GM23248 (cell line): ENCODE measurements around the gene SIVA1. TPM values are rescaled to one million over a fixed set of nuclear protein-coding genes. Genes with fewer than 3 reads are reported as not detected.
"Not testable (repeated sequence)": the region's sequence is repeated elsewhere in the genome, so short reads cannot be mapped to it uniquely, and the experiment has no call there.

Experiments used
- DNase-seq: peaks from one replicate; pipeline ENCODE4 v3.0.0-alpha.2; 2015
- H2AFZ ChIP-seq: fragments of 200-600 bp; sonication (generic); 2 replicates; pipeline ENCODE4 v1.6.1; 2016; ENCODE audit warnings: antibody characterized with exemption
- H3F3A ChIP-seq: fragments of 200-600 bp; sonication (generic); 2 replicates; pipeline ENCODE4 v1.6.1; 2016; ENCODE audit warnings: mild to moderate bottlenecking, antibody characterized with exemption, mixed run types; ENCODE audit not compliant: insufficient read depth
- H3K27ac ChIP-seq: fragments of 200-600 bp; sonication (generic); 2 replicates; pipeline ENCODE4 v1.5.1; 2016; ENCODE audit warnings: mild to moderate bottlenecking
- H3K27me3 ChIP-seq: fragments of 200-600 bp; sonication (generic); replicated peaks from 2 replicates; pipeline ENCODE4 v1.6.1; 2016; ENCODE audit warnings: mild to moderate bottlenecking; ENCODE audit not compliant: insufficient read depth
- H3K36me3 ChIP-seq: fragments of 200-600 bp; sonication (generic); 2 replicates; pipeline ENCODE4 v1.6.1; 2016; ENCODE audit warnings: low read depth, mild to moderate bottlenecking
- H3K4me1 ChIP-seq: fragments of 200-600 bp; sonication (generic); 2 replicates; pipeline ENCODE4 v1.6.1; 2016; ENCODE audit warnings: mild to moderate bottlenecking; ENCODE audit not compliant: insufficient read depth
- H3K4me2 ChIP-seq: fragments of 200-600 bp; sonication (generic); one replicate; pipeline ENCODE4 v1.6.1; 2016; ENCODE audit warnings: mild to moderate bottlenecking; ENCODE audit not compliant: unreplicated experiment
- H3K4me3 ChIP-seq: fragments of 200-600 bp; sonication (generic); 2 replicates; pipeline ENCODE4 v1.5.1; 2016; ENCODE audit warnings: mild to moderate bottlenecking
- H3K79me2 ChIP-seq: fragments of 200-600 bp; sonication (generic); 2 replicates; pipeline ENCODE4 v1.6.1; 2016; ENCODE audit warnings: mild to moderate bottlenecking; ENCODE audit not compliant: insufficient read depth
- H3K9ac ChIP-seq: fragments of 200-600 bp; sonication (generic); 2 replicates; pipeline ENCODE4 v1.6.1; 2016; ENCODE audit warnings: mild to moderate bottlenecking
- H3K9me2 ChIP-seq: fragments of 200-600 bp; sonication (generic); 2 replicates; pipeline ENCODE4 v1.6.1; 2016; ENCODE audit warnings: mixed run types, mild to moderate bottlenecking, moderate library complexity; ENCODE audit not compliant: insufficient read depth
- H3K9me3 ChIP-seq: fragments of 200-600 bp; sonication (generic); one replicate; pipeline ENCODE4 v1.6.1; 2017; ENCODE audit warnings: low read depth
- H4K20me1 ChIP-seq: fragments of 200-600 bp; sonication (generic); 2 replicates; pipeline ENCODE4 v1.6.0; 2016; ENCODE audit not compliant: insufficient read depth
- EZH2 ChIP-seq: fragments of 200-600 bp; sonication (generic); IDR thresholded peaks from 2 replicates; pipeline ENCODE4 v1.6.1; 2018; ENCODE audit warnings: antibody characterized with exemption, mild to moderate bottlenecking; ENCODE audit not compliant: insufficient read depth, poor library complexity, severe bottlenecking
- EZH2phosphoT487 ChIP-seq: fragments of 200-600 bp; sonication (generic); IDR thresholded peaks from 2 replicates; pipeline ENCODE4 v1.6.1; 2018; ENCODE audit warnings: antibody characterized with exemption, moderate library complexity, mild to moderate bottlenecking, low read depth; ENCODE audit not compliant: insufficient read depth
- WGBS, 2 experiments: methylation state at CpG; one replicate each; pipeline ENCODE4 v1.1.6; 2015 to 2017; ENCODE audit warnings: low lambda C conversion rate in 2 of 2, low coverage in 1 of 2; ENCODE audit errors: missing lambda C conversion rate in 2 of 2; 5-methylcytosine and 5-hydroxymethylcytosine counted together
- in situ Hi-C: fragments of 300-500 bp; cut with MboI; formaldehyde crosslinking; loops from 2 replicates; pipeline ENCODE4 v1.15.0; 2020
- polyA plus RNA-seq: library from polyadenylated mRNA; unstranded; fragments of >200 nt; fragmentation: Nextera tagmentation; extraction: Ambion mirVana; gene quantifications from 2 replicates; pipeline ENCODE4 v1.2.1, GENCODE V29; 2016
- total RNA-seq: library from RNA; depleted of rRNA; stranded (reverse); fragments of >200 nt; shearing (Covaris generic); gene quantifications from 2 replicates; pipeline ENCODE4 v1.2.3, GENCODE V29; 2014

SIVA1 gene
- total and polyA plus RNA-seq, 2 experiments from 2014 or later, result 132 to 174 TPM

DNA sequence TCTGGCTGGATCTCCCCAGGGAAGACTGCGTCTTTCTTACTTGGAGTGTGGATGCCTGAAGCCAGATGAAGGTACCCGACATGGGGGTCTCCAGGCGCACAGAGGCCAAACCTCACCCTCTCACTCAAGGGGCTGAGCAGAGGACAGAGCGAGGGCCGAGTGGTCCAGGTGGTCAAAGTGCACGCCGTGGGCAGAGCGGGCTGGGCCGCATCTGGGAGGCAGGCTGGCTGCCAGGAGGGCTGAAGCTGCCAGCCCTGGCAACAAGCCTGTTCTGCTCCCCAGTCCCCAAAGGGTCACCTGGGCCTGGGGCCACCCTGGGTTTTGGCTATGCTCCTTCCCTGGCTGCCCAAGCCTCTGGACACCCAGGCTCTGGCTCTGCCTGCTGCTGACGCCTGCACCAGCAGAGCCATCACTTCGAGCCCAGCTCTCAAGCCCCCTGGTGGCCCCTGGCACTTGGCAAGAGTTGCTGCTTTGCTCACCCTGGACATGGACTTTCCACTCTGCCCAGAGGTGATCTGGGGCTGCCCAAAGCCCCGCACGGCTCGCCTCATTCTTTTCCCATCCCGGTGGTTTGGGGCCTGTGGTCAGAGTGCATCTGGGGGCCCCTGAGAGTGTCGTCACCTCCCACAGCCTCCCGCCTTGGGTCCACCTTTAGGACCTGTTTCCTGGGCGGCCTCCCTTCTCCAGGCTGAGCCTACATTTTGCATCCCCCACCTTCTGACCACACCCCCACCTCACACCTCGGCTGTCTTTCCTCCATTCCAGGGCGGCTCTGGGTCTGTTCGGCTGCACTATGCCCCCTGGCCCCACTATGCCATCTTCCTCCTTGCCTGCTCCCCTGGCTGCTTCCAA is 26.1 kb upstream of the SIVA1 start:
- Histone ChIP-seq H3K36me3 (no peaks in the 10 kb centered on the region), H3K4me1 (peaks cover 8% of the 10 kb centered on the region; the same call in 1 of the 2 replicates), H3K9ac (no peak overlapping the region), H3K27ac (no peak overlapping the region), H3K9me3 (no peaks in the 10 kb centered on the region), H4K20me1 (no peaks in the 10 kb centered on the region), H3F3A (no peaks in the 10 kb centered on the region), H3K27me3 (no peaks in the 10 kb centered on the region), H3K4me3 (no peak overlapping the region), H3K4me2 (no peak overlapping the region), H2AFZ (no peak overlapping the region), H3K9me2 (no peaks in the 10 kb centered on the region), H3K79me2 (no peaks in the 10 kb centered on the region)
- WGBS, 2 experiments, result 71 to 74% methylated on average over 21 of the region's 21 CpGs
- TF ChIP-seq EZH2phosphoT487 (no peak), EZH2 (no peak)
- in situ Hi-C loops, result no loop called here
- no peak for DNase-seq

DNA sequence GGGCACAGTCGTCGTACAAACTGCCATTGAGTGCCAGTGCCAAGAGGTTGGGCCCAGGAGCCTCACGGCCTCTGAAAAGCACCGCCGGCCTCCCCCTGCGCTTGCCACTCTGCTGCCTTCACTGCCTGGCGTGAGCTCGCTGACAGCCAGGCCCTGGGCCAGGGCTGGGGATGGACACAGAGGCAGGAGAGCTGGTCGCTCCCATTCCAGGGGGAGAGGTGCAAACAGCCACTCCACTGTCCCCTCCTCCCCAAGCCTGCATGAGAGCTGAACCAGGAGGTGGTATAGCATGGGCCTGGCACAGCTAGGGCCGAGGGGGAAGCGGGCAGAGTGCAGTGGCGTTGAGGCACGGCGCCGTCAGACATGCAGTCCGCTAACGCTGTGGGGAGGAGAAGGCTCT is 24.3 kb upstream of the SIVA1 start:
- no peak for DNase-seq
- H3K27me3 ChIP-seq, result no peaks in the 10 kb centered on the region
- in situ Hi-C loops, result no loop called here
- no peaks in the 10 kb centered on the region for H3K36me3 ChIP-seq
- TF ChIP-seq EZH2phosphoT487 (no peak), EZH2 (no peak)
- WGBS, 2 experiments, result 84 to 85% methylated on average over 17 of the region's 17 CpGs
- no peaks in the 10 kb centered on the region for H3K9me2 ChIP-seq
- H3F3A ChIP-seq, result no peaks in the 10 kb centered on the region
- H3K4me1 ChIP-seq, result peaks cover 8% of the 10 kb centered on the region; the same call in 1 of the 2 replicates
- no peak overlapping the region for H3K27ac ChIP-seq
- H3K9ac ChIP-seq, result no peak overlapping the region
- no peaks in the 10 kb centered on the region for H3K9me3 ChIP-seq
- H3K4me2 ChIP-seq, result no peak overlapping the region
- H2AFZ ChIP-seq, result no peak overlapping the region
- no peaks in the 10 kb centered on the region for H4K20me1 ChIP-seq
- H3K79me2 ChIP-seq, result no peaks in the 10 kb centered on the region
- H3K4me3 ChIP-seq, result no peak overlapping the region

DNA sequence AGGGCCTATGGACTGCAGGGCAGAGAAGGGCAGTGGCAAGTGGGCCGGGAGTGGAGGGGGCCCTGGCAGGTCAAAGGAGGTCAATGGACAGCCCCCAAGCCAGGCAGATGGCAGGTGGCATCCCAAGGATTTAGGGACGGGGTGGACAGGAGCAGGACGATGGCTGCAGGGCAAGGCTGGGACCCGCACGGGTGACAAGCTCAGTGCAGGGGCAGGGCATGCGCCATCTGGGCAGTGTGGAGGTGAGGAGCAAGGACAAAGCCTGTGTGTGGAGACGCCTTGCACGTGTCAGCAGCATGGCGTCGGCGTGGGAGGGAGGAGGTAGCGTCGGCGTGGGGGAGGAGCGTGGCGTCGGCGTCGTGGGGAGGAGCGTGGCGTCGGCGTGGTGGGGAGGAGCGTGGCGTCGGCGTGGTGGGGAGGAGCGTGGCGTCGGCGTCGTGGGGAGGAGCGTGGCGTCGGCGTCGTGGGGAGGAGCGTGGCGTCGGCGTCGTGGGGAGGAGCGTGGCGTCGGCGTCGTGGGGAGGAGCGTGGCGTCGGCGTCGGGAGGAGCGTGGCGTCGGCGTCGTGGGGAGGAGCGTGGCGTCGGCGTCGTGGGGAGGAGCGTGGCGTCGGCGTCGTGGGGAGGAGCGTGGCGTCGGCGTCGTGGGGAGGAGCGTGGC is 23.6 kb upstream of the SIVA1 start:
- H3K9me3 ChIP-seq, H4K20me1 ChIP-seq, DNase-seq, H3K36me3 ChIP-seq, H3K79me2 ChIP-seq, H3K9me2 ChIP-seq, H3K27ac ChIP-seq, H3K27me3 ChIP-seq, H3K4me1 ChIP-seq, H3K4me3 ChIP-seq, in situ Hi-C loops, H2AFZ ChIP-seq, H3F3A ChIP-seq, H3K4me2 ChIP-seq, H3K9ac ChIP-seq: not testable (repeated sequence)
- 81 to 95% methylated on average over 8 to 71 of the region's 73 CpGs for WGBS, 2 experiments

DNA sequence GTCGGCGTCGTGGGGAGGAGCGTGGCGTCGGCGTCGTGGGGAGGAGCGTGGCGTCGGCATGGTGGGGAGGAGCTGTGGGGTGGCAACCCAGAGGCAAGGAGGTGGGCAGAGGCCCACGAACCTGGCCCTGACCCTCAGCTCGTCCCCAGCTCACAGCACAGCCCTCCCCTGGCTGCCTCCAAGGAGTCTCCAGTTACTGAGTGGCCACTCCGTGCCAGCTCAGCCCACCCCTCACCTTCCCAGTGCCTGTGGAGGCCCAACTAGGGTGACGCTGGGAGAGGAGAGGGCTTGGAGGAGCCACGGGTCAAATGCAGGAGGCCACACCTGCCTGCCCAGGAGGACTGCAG is 23.1 kb upstream of the SIVA1 start:
- Histone ChIP-seq H3K9me2 (no peaks in the 10 kb centered on the region), H3K4me3 (no peak overlapping the region), H2AFZ (no peak overlapping the region), H3K9me3 (no peaks in the 10 kb centered on the region), H3K4me2 (no peak overlapping the region), H3K4me1 (peaks cover 5% of the 10 kb centered on the region; the same call in 1 of the 2 replicates), H4K20me1 (no peaks in the 10 kb centered on the region), H3K27me3 (no peaks in the 10 kb centered on the region), H3K9ac (no peak overlapping the region), H3F3A (no peaks in the 10 kb centered on the region), H3K27ac (no peak overlapping the region), H3K36me3 (no peaks in the 10 kb centered on the region), H3K79me2 (no peaks in the 10 kb centered on the region)
- in situ Hi-C loops, result no loop called here
- TF ChIP-seq EZH2phosphoT487 (no peak), EZH2 (no peak)
- DNase-seq, result no peak
- WGBS, 2 experiments, result 79 to 88% methylated on average over 3 to 16 of the region's 16 CpGs
